GM12865 (cell line): Measurements from ENCODE around the gene DYNC2H1.
A peak's percentile ranks its signal among the peaks of the same experiment; 100 is the strongest.

ENCODE experiments used
- DNase-seq: peaks from one replicate; pipeline ENCODE4 v3.0.0; 2010; ENCODE audit warnings: low read depth
- H3K4me3 ChIP-seq: 2 replicates; pipeline ENCODE4 v1.5.1; 2011; ENCODE audit warnings: mild to moderate bottlenecking, low read depth, low read length, control low read depth
- TF ChIP-seq, protein P1 (sequence below): IDR thresholded peaks from 2 replicates; pipeline ENCODE4 v1.5.1; 2011; ENCODE audit warnings: low read length, control low read depth, low read depth, inconsistent platforms; ENCODE audit not compliant: insufficient read depth; ENCODE audit errors: missing control alignments

Gene DYNC2H1, protein sequence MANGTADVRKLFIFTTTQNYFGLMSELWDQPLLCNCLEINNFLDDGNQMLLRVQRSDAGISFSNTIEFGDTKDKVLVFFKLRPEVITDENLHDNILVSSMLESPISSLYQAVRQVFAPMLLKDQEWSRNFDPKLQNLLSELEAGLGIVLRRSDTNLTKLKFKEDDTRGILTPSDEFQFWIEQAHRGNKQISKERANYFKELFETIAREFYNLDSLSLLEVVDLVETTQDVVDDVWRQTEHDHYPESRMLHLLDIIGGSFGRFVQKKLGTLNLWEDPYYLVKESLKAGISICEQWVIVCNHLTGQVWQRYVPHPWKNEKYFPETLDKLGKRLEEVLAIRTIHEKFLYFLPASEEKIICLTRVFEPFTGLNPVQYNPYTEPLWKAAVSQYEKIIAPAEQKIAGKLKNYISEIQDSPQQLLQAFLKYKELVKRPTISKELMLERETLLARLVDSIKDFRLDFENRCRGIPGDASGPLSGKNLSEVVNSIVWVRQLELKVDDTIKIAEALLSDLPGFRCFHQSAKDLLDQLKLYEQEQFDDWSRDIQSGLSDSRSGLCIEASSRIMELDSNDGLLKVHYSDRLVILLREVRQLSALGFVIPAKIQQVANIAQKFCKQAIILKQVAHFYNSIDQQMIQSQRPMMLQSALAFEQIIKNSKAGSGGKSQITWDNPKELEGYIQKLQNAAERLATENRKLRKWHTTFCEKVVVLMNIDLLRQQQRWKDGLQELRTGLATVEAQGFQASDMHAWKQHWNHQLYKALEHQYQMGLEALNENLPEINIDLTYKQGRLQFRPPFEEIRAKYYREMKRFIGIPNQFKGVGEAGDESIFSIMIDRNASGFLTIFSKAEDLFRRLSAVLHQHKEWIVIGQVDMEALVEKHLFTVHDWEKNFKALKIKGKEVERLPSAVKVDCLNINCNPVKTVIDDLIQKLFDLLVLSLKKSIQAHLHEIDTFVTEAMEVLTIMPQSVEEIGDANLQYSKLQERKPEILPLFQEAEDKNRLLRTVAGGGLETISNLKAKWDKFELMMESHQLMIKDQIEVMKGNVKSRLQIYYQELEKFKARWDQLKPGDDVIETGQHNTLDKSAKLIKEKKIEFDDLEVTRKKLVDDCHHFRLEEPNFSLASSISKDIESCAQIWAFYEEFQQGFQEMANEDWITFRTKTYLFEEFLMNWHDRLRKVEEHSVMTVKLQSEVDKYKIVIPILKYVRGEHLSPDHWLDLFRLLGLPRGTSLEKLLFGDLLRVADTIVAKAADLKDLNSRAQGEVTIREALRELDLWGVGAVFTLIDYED (N-terminal part only)

GRCh38 chr11:103108933-103109817 lies at the start of gene DYNC2H1:
DYNC2H1 (plus strand) TSS chr11:103109426; CDS start chr11:103109575, 149 bp downstream.
- TF ChIP-seq, protein P1, sequence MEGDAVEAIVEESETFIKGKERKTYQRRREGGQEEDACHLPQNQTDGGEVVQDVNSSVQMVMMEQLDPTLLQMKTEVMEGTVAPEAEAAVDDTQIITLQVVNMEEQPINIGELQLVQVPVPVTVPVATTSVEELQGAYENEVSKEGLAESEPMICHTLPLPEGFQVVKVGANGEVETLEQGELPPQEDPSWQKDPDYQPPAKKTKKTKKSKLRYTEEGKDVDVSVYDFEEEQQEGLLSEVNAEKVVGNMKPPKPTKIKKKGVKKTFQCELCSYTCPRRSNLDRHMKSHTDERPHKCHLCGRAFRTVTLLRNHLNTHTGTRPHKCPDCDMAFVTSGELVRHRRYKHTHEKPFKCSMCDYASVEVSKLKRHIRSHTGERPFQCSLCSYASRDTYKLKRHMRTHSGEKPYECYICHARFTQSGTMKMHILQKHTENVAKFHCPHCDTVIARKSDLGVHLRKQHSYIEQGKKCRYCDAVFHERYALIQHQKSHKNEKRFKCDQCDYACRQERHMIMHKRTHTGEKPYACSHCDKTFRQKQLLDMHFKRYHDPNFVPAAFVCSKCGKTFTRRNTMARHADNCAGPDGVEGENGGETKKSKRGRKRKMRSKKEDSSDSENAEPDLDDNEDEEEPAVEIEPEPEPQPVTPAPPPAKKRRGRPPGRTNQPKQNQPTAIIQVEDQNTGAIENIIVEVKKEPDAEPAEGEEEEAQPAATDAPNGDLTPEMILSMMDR = peak; percentile 44
- peak; percentile 91 for DNase-seq
- H3K4me3 ChIP-seq = peak within 1 kb of the TSS; percentile 61

DNA sequence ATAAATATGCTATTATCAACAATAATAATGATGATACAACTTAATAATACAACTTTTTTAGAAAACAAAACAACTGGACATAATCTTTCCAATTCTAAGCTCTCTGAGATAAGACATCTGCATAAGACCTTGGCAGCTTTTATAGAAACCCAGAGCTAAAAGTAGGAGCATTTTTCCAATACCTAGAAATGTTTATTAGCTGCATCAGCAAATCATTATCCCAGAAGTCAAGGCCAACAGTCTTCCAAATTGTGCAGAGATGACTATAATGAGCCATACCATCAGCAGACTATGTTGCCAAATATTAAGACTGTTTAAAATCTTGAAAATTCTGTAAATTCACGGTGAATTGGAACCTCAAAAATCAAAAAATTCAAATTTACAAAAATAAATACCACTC lies 47.6 kb upstream of the DYNC2H1 start:
- no peak for DNase-seq
- TF ChIP-seq, protein P1 = no peak
- no peak overlapping the region for H3K4me3 ChIP-seq

GRCh38 chr11:103067118-103067517 lies 42.1 kb upstream of the DYNC2H1 start:
- TF ChIP-seq, protein P1 = no peak
- no peak for DNase-seq

DNA sequence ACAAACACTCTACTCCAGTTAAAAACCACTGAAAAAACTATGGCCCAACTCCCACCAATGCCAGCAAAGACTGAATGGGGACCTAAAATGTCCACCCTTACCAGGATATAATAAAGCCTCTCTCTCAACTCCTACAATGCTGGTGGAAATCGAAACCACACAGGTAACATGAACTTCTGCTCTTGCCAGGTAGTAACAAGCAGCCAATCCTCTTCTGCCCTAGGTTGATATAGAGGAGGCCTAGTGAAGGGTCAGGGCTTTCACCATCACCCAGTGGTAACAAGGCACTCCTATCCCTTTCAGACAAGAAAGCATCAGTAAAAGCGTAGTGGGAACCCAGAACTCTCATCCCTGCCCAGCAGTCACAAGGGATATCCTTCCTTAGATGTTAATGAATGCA lies 39.9 kb upstream of the DYNC2H1 start:
- no peak overlapping the region for H3K4me3 ChIP-seq
- no peak for DNase-seq

More at GRCh38 chr11:103067118-103067517, 42.1 kb upstream of the DYNC2H1 start:
- no peak overlapping the region for H3K4me3 ChIP-seq

DNA sequence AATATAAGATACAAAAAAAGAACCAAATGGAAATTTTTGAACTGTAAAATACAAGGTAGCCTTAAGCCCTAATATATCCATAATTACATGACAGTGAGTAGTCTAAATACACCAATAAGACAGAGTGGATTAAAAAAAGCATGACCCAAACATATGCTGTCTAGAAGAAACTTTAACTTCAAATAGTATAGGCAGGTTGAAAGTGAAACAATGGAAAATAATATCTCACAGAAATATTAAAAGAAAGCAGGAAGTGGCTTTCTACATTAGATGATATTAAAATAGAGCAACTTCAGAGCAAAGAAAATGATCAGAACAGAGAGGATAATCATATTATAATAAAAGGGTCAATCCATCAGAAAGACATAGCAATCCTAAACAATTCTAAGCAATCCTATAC lies 39.1 kb upstream of the DYNC2H1 start:
- H3K4me3 ChIP-seq = no peak overlapping the region
- TF ChIP-seq, protein P1 = no peak
- DNase-seq = no peak

More for the DNA sequence above, 39.9 kb upstream of the DYNC2H1 start:
- TF ChIP-seq, protein P1 = no peak
